Effector memory CD4-positive, alpha-beta T cell (primary cell): ENCODE measurements around the gene B3GLCT.

ENCODE experiments used
- DNase-seq, 3 donors: peaks; one replicate each; pipeline ENCODE4 v3.0.0-alpha.2; 2020
- H3K27ac ChIP-seq: 2 replicates; pipeline ENCODE4 v1.7.0; 2013; ENCODE audit warnings: mild to moderate bottlenecking, low read length, moderate library complexity; ENCODE audit not compliant: insufficient read depth, poor library complexity, severe bottlenecking
- H3K27me3 ChIP-seq: replicated peaks from 2 replicates; pipeline ENCODE4 v1.7.0; 2013; ENCODE audit warnings: mild to moderate bottlenecking, low read length; ENCODE audit not compliant: insufficient read depth, control insufficient read depth, poor library complexity, severe bottlenecking
- H3K36me3 ChIP-seq: 2 replicates; pipeline ENCODE4 v1.7.0; 2013; ENCODE audit warnings: mild to moderate bottlenecking, low read length, moderate library complexity; ENCODE audit not compliant: control insufficient read depth, insufficient read depth
- H3K4me1 ChIP-seq: 2 replicates; pipeline ENCODE4 v1.7.0; 2013; ENCODE audit warnings: low read length, mild to moderate bottlenecking; ENCODE audit not compliant: control insufficient read depth, insufficient read depth, poor library complexity, severe bottlenecking
- H3K4me3 ChIP-seq: 2 replicates; pipeline ENCODE4 v1.7.0; 2013; ENCODE audit warnings: low read length, low read depth, mild to moderate bottlenecking; ENCODE audit not compliant: insufficient read depth, poor library complexity, severe bottlenecking
- H3K9me3 ChIP-seq: 2 replicates; pipeline ENCODE4 v1.7.0; 2013; ENCODE audit warnings: mild to moderate bottlenecking, low read length, moderate library complexity; ENCODE audit not compliant: control insufficient read depth

The B3GLCT gene

GRCh38 chr13:31236211-31236786 lies 36.5 kb downstream of the B3GLCT start:
- Histone ChIP-seq H3K27ac (no peak overlapping the region), H3K36me3 (no peaks in the 10 kb centered on the region), H3K27me3 (no peaks in the 10 kb centered on the region), H3K4me3 (no peak overlapping the region), H3K4me1 (no peaks in the 10 kb centered on the region), H3K9me3 (no peaks in the 10 kb centered on the region)
- DNase-seq: no peak

DNA sequence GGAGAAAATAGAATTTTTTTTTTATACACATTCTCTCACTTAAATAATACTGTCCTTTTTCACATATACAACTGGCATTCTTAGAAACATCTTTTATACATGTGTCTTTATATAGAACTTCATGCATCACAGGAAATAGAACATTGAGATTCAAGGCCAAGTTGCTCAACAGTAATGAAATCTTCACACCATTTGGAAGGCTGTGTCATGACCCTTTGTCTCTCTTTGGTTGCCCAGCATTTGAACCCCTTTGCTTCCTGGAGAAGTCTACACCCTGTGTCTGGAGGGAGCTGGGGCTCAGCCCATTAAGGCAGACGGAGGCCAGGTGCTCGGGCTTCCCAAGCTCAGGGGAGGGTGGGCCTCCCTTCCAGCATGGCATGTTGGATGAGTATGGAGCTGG lies 41.1 kb downstream of the B3GLCT start:
- DNase-seq: no peak
- H3K27ac ChIP-seq: no peak overlapping the region
- H3K4me3 ChIP-seq: no peak overlapping the region
- no peaks in the 10 kb centered on the region for H3K4me1 ChIP-seq
- H3K27me3 ChIP-seq: no peaks in the 10 kb centered on the region
- H3K9me3 ChIP-seq: no peaks in the 10 kb centered on the region
- no peaks in the 10 kb centered on the region for H3K36me3 ChIP-seq

GRCh38 chr13:31242367-31242766 lies 42.6 kb downstream of the B3GLCT start:
- Histone ChIP-seq H3K4me3 (no peak overlapping the region), H3K27me3 (no peaks in the 10 kb centered on the region), H3K4me1 (no peaks in the 10 kb centered on the region), H3K36me3 (no peaks in the 10 kb centered on the region), H3K9me3 (no peaks in the 10 kb centered on the region), H3K27ac (no peak overlapping the region)
- no peak for DNase-seq

GRCh38 chr13:31242916-31243315 lies 43.1 kb downstream of the B3GLCT start:
- Histone ChIP-seq H3K4me1 (no peaks in the 10 kb centered on the region), H3K27me3 (no peaks in the 10 kb centered on the region), H3K36me3 (no peaks in the 10 kb centered on the region), H3K9me3 (no peaks in the 10 kb centered on the region), H3K4me3 (no peak overlapping the region), H3K27ac (no peak overlapping the region)
- no peak for DNase-seq

- Histone ChIP-seq H3K9me3 (no peaks in the 10 kb centered on the region), H3K27ac (no peak overlapping the region), H3K36me3 (no peaks in the 10 kb centered on the region), H3K27me3 (no peaks in the 10 kb centered on the region), H3K4me1 (no peaks in the 10 kb centered on the region), H3K4me3 (no peak overlapping the region)
- DNase-seq: no peak
Measured at GRCh38 chr13:31245598-31246373, 46.0 kb downstream of the B3GLCT start.

GRCh38 chr13:31246918-31247317 lies 47.1 kb downstream of the B3GLCT start:
- DNase-seq: no peak
- Histone ChIP-seq H3K27ac (no peak overlapping the region), H3K36me3 (no peaks in the 10 kb centered on the region), H3K4me1 (no peaks in the 10 kb centered on the region), H3K4me3 (no peak overlapping the region), H3K27me3 (no peaks in the 10 kb centered on the region), H3K9me3 (no peaks in the 10 kb centered on the region)

DNA sequence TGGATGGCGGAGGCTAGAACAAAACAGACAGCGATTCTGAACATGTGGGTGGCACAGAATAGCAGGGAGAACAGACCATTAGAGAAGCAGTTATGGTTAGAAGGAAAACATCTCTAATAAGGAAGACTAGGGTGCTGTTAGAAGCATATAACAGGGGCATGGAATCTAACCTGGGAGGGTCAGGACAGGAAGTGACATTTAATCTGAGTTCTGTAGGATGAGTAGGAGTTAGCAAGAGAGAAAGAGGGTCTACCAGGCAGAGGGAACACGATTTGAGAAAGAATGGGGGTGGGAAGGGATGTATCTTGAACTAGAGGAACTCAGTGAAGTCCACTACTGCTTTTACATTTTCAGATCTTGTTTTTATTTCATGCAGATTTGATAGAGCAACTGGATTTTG lies 48.6 kb downstream of the B3GLCT start:
- H3K36me3 ChIP-seq: no peaks in the 10 kb centered on the region
- H3K27ac ChIP-seq: no peak overlapping the region
- no peak for DNase-seq
- H3K4me1 ChIP-seq: no peaks in the 10 kb centered on the region
- H3K9me3 ChIP-seq: no peaks in the 10 kb centered on the region
- no peak overlapping the region for H3K4me3 ChIP-seq
- no peaks in the 10 kb centered on the region for H3K27me3 ChIP-seq

- Histone ChIP-seq H3K36me3 (no peaks in the 10 kb centered on the region), H3K9me3 (no peaks in the 10 kb centered on the region), H3K4me3 (no peak overlapping the region), H3K27me3 (no peaks in the 10 kb centered on the region), H3K27ac (no peak overlapping the region), H3K4me1 (no peaks in the 10 kb centered on the region)
- no peak for DNase-seq
Measured at GRCh38 chr13:31248965-31249539, 49.3 kb downstream of the B3GLCT start.

- Histone ChIP-seq H3K4me3 (no peak overlapping the region), H3K9me3 (no peaks in the 10 kb centered on the region), H3K27ac (no peak overlapping the region), H3K27me3 (no peaks in the 10 kb centered on the region), H3K36me3 (no peaks in the 10 kb centered on the region), H3K4me1 (no peaks in the 10 kb centered on the region)
- DNase-seq: no peak
Measured at GRCh38 chr13:31250435-31250834, 50.7 kb downstream of the B3GLCT start.

- Histone ChIP-seq H3K4me1 (no peaks in the 10 kb centered on the region), H3K36me3 (no peaks in the 10 kb centered on the region), H3K27me3 (no peaks in the 10 kb centered on the region), H3K27ac (no peak overlapping the region), H3K4me3 (no peak overlapping the region), H3K9me3 (peaks cover 5% of the 10 kb centered on the region)
- DNase-seq: no peak
Measured at GRCh38 chr13:31261241-31261640, 61.5 kb downstream of the B3GLCT start.
